Right lobe of liver (tissue), 4 donors: ENCODE results near the gene PTPRU.

Experiments used
- POLR2A ChIP-seq: fragments of 450-650 bp; IDR thresholded peaks from one replicate; pipeline ENCODE4 v1.6.1; 2017; ENCODE audit warnings: antibody characterized with exemption, mild to moderate bottlenecking
- TF ChIP-seq, protein P1 (sequence below), 4 donors: fragments of 200-600 bp in 3 of 4; fragments of 450-650 bp in 1 of 4; IDR thresholded peaks; one replicate each; pipeline versions ENCODE4 v1.5.1 to v1.8.0; 2016 to 2022; ENCODE audit warnings: antibody characterized with exemption in 4 of 4, mild to moderate bottlenecking in 2 of 4
- donor health status: DM: no; HTN: no; CAD: no.
- donor health status: DM: no; HTN: no; CAD: no.
- donor health status: DM: no; HTN: yes; CAD: no.

DNA sequence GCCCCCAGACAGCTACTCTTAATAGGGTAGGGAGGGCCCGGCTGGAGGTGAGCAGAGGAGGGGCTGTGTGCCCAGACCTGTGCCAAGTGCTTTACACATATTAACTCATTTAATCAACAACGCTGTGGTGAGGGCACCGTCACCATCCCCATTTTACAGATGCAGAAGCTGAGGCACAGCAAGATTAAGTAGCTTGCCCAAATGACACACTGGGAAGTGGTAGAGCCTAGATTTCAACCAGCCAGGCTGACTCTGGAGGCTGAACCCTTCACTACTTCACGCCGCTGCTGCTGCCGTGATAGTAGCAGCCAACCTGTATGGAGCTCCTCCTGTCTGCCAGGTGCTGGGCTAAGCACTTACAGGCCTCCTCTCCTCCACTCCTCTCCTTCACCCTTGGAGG lies 127.2 kb downstream of the PTPRU start:
- TF ChIP-seq, protein P1, sequence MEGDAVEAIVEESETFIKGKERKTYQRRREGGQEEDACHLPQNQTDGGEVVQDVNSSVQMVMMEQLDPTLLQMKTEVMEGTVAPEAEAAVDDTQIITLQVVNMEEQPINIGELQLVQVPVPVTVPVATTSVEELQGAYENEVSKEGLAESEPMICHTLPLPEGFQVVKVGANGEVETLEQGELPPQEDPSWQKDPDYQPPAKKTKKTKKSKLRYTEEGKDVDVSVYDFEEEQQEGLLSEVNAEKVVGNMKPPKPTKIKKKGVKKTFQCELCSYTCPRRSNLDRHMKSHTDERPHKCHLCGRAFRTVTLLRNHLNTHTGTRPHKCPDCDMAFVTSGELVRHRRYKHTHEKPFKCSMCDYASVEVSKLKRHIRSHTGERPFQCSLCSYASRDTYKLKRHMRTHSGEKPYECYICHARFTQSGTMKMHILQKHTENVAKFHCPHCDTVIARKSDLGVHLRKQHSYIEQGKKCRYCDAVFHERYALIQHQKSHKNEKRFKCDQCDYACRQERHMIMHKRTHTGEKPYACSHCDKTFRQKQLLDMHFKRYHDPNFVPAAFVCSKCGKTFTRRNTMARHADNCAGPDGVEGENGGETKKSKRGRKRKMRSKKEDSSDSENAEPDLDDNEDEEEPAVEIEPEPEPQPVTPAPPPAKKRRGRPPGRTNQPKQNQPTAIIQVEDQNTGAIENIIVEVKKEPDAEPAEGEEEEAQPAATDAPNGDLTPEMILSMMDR (IDR thresholded peaks at IDR 0.05), result no peak
- TF ChIP-seq POLR2A, result no peak
